Suprapubic skin (tissue), 4 donors: ENCODE measurements around the gene BNIP1.

ENCODE experiments used
- EP300 ChIP-seq: sonication (generic); formaldehyde crosslinking; IDR thresholded peaks from one replicate; pipeline ENCODE4 v1.6.1; 2017; ENCODE audit warnings: antibody characterized with exemption
- POLR2A ChIP-seq, 2 donors: fragments of 450-650 bp; IDR thresholded peaks; one replicate each; pipeline ENCODE4 v1.6.1; 2017; ENCODE audit warnings: antibody characterized with exemption in 2 of 2, mild to moderate bottlenecking in 2 of 2, moderate library complexity in 2 of 2
- POLR2AphosphoS5 ChIP-seq, 3 donors: sonication (generic); formaldehyde crosslinking; IDR thresholded peaks; one replicate each; pipeline ENCODE4 v1.6.1; 2017; ENCODE audit warnings: antibody characterized with exemption in 3 of 3
- TF ChIP-seq, protein P1 (sequence below), 2 donors: fragments of 200-600 bp in 1 of 2; fragments of 450-650 bp in 1 of 2; sonication (generic) in 1 of 2; IDR thresholded peaks; one replicate each; pipeline ENCODE4 v1.5.1; 2016 to 2019; ENCODE audit warnings: antibody characterized with exemption in 2 of 2, mild to moderate bottlenecking in 1 of 2, moderate library complexity in 1 of 2

DNA sequence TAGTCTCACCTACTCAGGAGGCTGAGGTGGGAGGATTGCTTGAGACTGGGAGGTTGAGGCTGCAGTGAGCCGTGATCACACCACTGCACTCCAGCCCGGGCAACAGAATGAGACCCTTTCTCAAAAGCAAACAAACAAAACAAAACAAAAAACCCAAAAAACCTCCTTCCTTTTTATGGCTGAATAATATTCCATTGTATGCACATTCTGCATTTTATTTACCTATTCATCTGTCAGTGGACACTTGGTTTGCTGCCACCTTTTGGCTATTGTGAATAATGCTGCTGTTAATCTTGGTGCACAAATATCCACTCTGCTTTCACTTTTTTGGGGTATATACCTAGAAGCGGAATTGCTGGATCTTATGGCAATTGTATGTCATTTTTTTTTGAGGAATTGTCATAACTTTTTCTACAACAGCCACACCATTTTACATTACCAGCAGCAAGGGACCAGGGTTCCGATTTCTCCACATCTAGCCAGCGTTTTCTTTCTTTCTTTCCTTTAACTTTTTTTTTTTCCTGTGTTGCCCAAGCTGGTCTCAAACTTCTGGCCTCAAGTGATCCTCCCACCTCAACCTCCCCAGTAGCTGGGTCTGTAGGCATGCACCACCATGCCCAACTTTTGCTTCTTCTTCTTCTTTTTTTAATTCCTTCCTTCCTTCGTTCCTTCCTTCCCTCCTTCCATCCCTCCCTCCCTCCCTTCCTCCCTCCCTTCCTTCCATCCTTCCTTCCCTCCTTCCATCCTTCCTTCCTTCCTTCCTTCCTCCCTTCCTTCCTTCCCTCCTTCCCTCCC is 60.1 kb downstream of the BNIP1 start:
- TF ChIP-seq, protein P1, sequence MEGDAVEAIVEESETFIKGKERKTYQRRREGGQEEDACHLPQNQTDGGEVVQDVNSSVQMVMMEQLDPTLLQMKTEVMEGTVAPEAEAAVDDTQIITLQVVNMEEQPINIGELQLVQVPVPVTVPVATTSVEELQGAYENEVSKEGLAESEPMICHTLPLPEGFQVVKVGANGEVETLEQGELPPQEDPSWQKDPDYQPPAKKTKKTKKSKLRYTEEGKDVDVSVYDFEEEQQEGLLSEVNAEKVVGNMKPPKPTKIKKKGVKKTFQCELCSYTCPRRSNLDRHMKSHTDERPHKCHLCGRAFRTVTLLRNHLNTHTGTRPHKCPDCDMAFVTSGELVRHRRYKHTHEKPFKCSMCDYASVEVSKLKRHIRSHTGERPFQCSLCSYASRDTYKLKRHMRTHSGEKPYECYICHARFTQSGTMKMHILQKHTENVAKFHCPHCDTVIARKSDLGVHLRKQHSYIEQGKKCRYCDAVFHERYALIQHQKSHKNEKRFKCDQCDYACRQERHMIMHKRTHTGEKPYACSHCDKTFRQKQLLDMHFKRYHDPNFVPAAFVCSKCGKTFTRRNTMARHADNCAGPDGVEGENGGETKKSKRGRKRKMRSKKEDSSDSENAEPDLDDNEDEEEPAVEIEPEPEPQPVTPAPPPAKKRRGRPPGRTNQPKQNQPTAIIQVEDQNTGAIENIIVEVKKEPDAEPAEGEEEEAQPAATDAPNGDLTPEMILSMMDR (IDR thresholded peaks at IDR 0.05): peak in 1 of 2 donors; percentile 32
- no peak for TF ChIP-seq POLR2A (IDR thresholded peaks at IDR 0.05)
- no peak for TF ChIP-seq EP300
- TF ChIP-seq POLR2AphosphoS5 (IDR thresholded peaks at IDR 0.05): no peak
